Dedifferentiated amniotic fluid mesenchymal stem cell (primary cell): ENCODE data around the gene GRK4.

Experiments used
- DNase-seq: peaks from one replicate; pipeline ENCODE4 v3.0.0-alpha.2; 2016; ENCODE audit errors: extremely low spot score

Gene GRK4

GRCh38 chr4:3070709-3071500 lies 107.5 kb downstream of the GRK4 start:
- DNase-seq = no peak

GRCh38 chr4:3071811-3072210 lies 108.4 kb downstream of the GRK4 start:
- DNase-seq = no peak

- DNase-seq = no peak
These were observed 110.0 kb downstream of the GRK4 start for GRCh38 chr4:3073158-3074077.

GRCh38 chr4:3074078-3074845 lies 110.9 kb downstream of the GRK4 start, which contains the start of the genes HTT and HTT-AS:
Gene HTT (plus strand): TSS chr4:3074681. CDS start chr4:3074826, 145 bp downstream.
Gene HTT-AS (minus strand): TSS chr4:3074538.
- peak; percentile 88 for DNase-seq

GRCh38 chr4:3074846-3075651 lies 111.7 kb downstream of the GRK4 start:
- peak; percentile 70 for DNase-seq

- DNase-seq = no peak
These were observed 112.2 kb downstream of the GRK4 start for GRCh38 chr4:3075652-3075981.

- DNase-seq = no peak
These were observed 114.4 kb downstream of the GRK4 start for GRCh38 chr4:3077796-3078195.

- no peak for DNase-seq
These were observed 116.3 kb downstream of the GRK4 start for GRCh38 chr4:3079694-3080123.

- DNase-seq = no peak
These were observed 119.6 kb downstream of the GRK4 start for GRCh38 chr4:3082925-3083515.

GRCh38 chr4:3083732-3084131 lies 120.4 kb downstream of the GRK4 start:
- DNase-seq = no peak

- no peak for DNase-seq
These were observed 122.7 kb downstream of the GRK4 start for GRCh38 chr4:3085948-3086670.

GRCh38 chr4:3087115-3087797 lies 123.9 kb downstream of the GRK4 start:
- no peak for DNase-seq
